Measurements from ENCODE around the gene ABCC4. TPM values are rescaled to one million over a fixed set of nuclear protein-coding genes. Genes with fewer than 3 reads are reported as not detected.

ABCC4 gene
- total RNA-seq, 6 experiments from 2014 or later: 24.7 to 28.4 (median 26.0) TPM

DNA sequence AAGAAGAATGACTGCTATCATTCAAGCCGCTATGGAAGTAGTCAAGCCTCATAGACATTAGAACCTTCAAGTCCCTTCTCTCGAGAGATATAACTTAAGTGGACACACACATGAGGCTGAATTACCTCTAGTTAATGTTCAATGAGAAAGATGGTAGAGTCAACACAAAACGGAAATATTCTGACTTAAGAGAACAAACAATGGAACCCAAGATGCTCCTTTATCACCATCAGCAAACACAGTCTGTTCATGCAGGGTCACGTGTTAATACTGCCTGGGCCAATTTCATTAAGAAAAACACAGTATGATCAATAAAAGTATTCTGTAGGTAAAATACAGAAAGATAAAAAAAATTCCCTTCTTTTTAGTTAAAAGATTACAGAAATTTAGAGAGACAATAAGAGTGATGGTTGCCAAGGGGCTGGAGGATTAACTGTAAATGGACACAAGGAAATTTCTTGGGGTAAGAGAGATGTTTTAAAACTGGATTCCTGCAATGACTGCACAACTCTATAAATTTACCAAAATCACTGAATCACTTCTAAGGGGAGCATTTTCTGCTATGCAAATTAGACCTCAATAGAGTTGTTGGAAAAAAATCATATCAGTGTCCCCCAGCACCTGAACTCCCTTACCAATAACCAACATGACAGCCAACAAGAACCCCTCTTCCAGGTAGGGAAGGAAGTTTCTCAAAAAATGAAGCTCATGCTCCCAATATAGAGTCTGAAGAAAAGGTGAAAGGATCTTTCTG lies 256.6 kb downstream of the ABCC4 start:
- no peak for DNase-seq
- H3K27me3 Mint-ChIP-seq (ENCODE audit: insufficient read depth): no peaks in the 10 kb centered on the region
- H3K27ac Mint-ChIP-seq: no peak overlapping the region
- no peak for TF ChIP-seq CTCF (IDR thresholded peaks at IDR 0.05)
- no peaks in the 10 kb centered on the region for H3K9me3 Mint-ChIP-seq
- H3K4me3 Mint-ChIP-seq: no peak overlapping the region
- peaks cover 2% of the 10 kb centered on the region for H3K4me1 Mint-ChIP-seq (ENCODE audit: low read depth)
- H3K36me3 Mint-ChIP-seq (ENCODE audit: low read depth): peaks cover 53% of the 10 kb centered on the region

DNA sequence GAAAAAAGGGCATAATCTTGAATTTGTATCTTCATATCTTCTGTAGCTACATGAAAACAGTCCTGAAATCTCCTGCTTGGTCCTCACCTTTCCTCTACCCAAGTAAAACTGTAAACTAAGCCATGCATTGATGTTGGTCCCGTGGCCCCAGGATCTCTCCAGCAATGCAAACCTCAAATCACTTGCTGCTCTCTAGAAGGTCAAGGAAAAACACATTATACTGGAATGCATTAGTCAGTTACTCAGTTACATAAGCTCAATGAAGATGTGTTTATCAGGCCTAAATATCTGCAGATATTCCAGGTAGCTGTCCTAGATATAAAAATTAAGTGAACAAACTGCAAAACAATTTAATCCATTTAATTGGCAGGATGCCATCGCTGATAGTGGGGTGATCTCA lies 261.8 kb downstream of the ABCC4 start:
- Mint-ChIP-seq H3K36me3 (ENCODE audit: low read depth) (peaks cover 51% of the 10 kb centered on the region), H3K4me1 (ENCODE audit: low read depth) (peaks cover 14% of the 10 kb centered on the region), H3K27ac (peak overlapping the region; percentile 37), H3K4me3 (no peak overlapping the region), H3K27me3 (ENCODE audit: insufficient read depth) (no peaks in the 10 kb centered on the region; the same call in 1 of the 2 replicates), H3K9me3 (no peaks in the 10 kb centered on the region)
- TF ChIP-seq CTCF (IDR thresholded peaks at IDR 0.05): no peak
- DNase-seq: peak; percentile 23

DNA sequence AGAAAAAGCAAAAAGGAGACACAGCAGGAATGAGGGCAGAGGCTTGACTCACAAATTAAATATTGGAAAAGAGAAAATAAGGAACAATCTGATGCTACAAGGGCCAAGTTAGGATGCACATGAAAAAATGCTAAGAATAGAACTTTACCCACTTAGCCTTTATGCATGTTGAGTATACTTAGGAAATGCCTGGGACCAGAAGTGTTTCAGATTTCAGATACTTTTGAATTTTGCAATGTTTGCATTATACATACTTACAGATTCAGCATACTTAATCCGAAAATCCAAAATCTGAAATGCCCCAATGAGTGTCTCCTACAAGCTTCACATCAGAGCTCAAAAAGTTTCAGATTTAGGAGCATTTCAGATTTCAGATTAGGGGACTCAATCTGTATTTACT lies 262.3 kb downstream of the ABCC4 start:
- no peak for TF ChIP-seq CTCF (IDR thresholded peaks at IDR 0.05)

GRCh38 chr13:95035311-95036109 lies 265.7 kb downstream of the ABCC4 start:
- no peak for TF ChIP-seq CTCF (IDR thresholded peaks at IDR 0.05)
- Mint-ChIP-seq H3K4me3 (no peak overlapping the region), H3K27ac (no peak overlapping the region), H3K9me3 (no peaks in the 10 kb centered on the region), H3K36me3 (ENCODE audit: low read depth) (peaks cover 19% of the 10 kb centered on the region), H3K4me1 (ENCODE audit: low read depth) (peaks cover 14% of the 10 kb centered on the region), H3K27me3 (ENCODE audit: insufficient read depth) (no peaks in the 10 kb centered on the region; the same call in 1 of the 2 replicates)
- no peak for DNase-seq

More for the DNA sequence above, 262.3 kb downstream of the ABCC4 start:
- Mint-ChIP-seq H3K4me3 (no peak overlapping the region), H3K9me3 (no peaks in the 10 kb centered on the region), H3K27me3 (ENCODE audit: insufficient read depth) (no peaks in the 10 kb centered on the region; the same call in 1 of the 2 replicates), H3K4me1 (ENCODE audit: low read depth) (peaks cover 14% of the 10 kb centered on the region), H3K36me3 (ENCODE audit: low read depth) (peaks cover 47% of the 10 kb centered on the region), H3K27ac (no peak overlapping the region; the same call in 1 of the 2 replicates)
- no peak for DNase-seq

DNA sequence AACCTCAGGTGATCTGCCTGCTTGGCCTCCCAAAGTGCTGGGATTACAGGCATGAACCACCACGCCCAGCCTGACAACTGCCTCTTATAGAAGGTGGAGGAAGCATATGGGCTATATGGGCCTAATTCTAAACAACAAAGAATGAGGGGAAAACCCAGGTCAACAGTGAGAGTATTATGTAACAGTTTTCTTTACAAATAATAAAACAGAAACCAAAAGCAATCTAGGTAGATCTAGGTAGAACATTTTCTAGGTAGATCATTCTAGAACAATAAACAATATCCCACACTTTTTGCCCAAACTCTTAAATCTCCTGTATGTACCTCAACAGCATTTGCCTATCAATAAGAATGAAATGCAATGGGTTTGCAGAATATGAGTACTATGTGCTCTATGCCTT lies 267.4 kb downstream of the ABCC4 start:
- Mint-ChIP-seq H3K27ac (no peak overlapping the region), H3K9me3 (no peaks in the 10 kb centered on the region), H3K4me1 (ENCODE audit: low read depth) (peaks cover 5% of the 10 kb centered on the region), H3K36me3 (ENCODE audit: low read depth) (peaks cover 10% of the 10 kb centered on the region), H3K4me3 (no peak overlapping the region), H3K27me3 (ENCODE audit: insufficient read depth) (no peaks in the 10 kb centered on the region; the same call in 1 of the 2 replicates)
- no peak for DNase-seq
- no peak for TF ChIP-seq CTCF (IDR thresholded peaks at IDR 0.05)

Measured in HFFc6 (cell line).